H1 (cell line): ENCODE data around the gene COL4A1. TPM values are rescaled to one million over a fixed set of nuclear protein-coding genes. Genes with fewer than 3 reads are reported as not detected.
A peak's percentile ranks its signal among the peaks of the same experiment; 100 is the strongest.

Experiments used
- CTCF ChIA-PET: fragments of 300-600 bp; sonication (Branson Sonifier 250); formaldehyde crosslinking; loops from one replicate; lab custom pipeline; 2021; ENCODE audit not compliant: partially characterized antibody; lab: Charles Lee
- POLR2A ChIA-PET: fragments of 300-600 bp; sonication (Branson Sonifier 250); formaldehyde crosslinking; loops from one replicate; lab custom pipeline; 2021; ENCODE audit warnings: inconsistent platforms; ENCODE audit not compliant: partially characterized antibody; lab: Charles Lee
- DNase-seq, 2 experiments: peaks; one replicate each; pipeline versions ENCODE4 v3.0.0 to v3.0.0-alpha.2; 2010 to 2022; ENCODE audit warnings: low spot score in 2 of 2, low read depth in 1 of 2, mixed read lengths in 1 of 2
- FAIRE-seq: peaks from 2 replicates; lab custom pipeline; 2011; peaks lifted over from hg19 to GRCh38; lab: Jason Lieb, UNC
- H2AFZ ChIP-seq: 2 replicates; pipeline ENCODE4 v1.8.1; 2012; ENCODE audit warnings: low read length, inconsistent platforms
- H2AK5ac ChIP-seq: 2 replicates; pipeline ENCODE4 v1.6.1; 2013; ENCODE audit warnings: low read depth, low read length
- H2BK120ac ChIP-seq: replicated peaks from 2 replicates; pipeline ENCODE3; 2013; ENCODE audit warnings: low read depth, low read length, inconsistent platforms
- H2BK12ac ChIP-seq: 2 replicates; pipeline ENCODE4 v1.6.1; 2013; ENCODE audit warnings: low read depth, low read length
- H2BK15ac ChIP-seq: 2 replicates; pipeline ENCODE4 v1.6.1; 2013; ENCODE audit warnings: low read length
- H2BK20ac ChIP-seq: 2 replicates; pipeline ENCODE4 v1.6.1; 2013; ENCODE audit warnings: low read length
- H2BK5ac ChIP-seq: 2 replicates; pipeline ENCODE4 v1.6.1; 2013; ENCODE audit warnings: low read depth, low read length
- H3K14ac ChIP-seq: 2 replicates; pipeline ENCODE4 v1.6.1; 2013; ENCODE audit warnings: inconsistent platforms; ENCODE audit not compliant: insufficient read length
- H3K18ac ChIP-seq: 2 replicates; pipeline ENCODE4 v1.6.1; 2013; ENCODE audit warnings: low read length; ENCODE audit errors: extremely low read depth
- H3K23ac ChIP-seq: 2 replicates; pipeline ENCODE4 v1.6.1; 2013; ENCODE audit warnings: inconsistent platforms; ENCODE audit not compliant: insufficient read length
- H3K23me2 ChIP-seq: 2 replicates; pipeline ENCODE4 v1.6.1; 2013; ENCODE audit warnings: low read depth, low read length
- H3K27ac ChIP-seq: 2 replicates; pipeline ENCODE4 v1.6.1; 2011; ENCODE audit warnings: low read depth, low read length, inconsistent platforms
- H3K27me3 ChIP-seq, 4 experiments: replicated peaks in 1 of 4; 1 replicate in 1 of 4; 2 replicates in 3 of 4; pipeline versions ENCODE4 v1.6.1 to v1.8.1; 2011 to 2013; ENCODE audit warnings: low read length in 3 of 4, mild to moderate bottlenecking in 3 of 4, inconsistent platforms in 2 of 4, mixed read lengths in 2 of 4, moderate library complexity in 1 of 4; ENCODE audit not compliant: control insufficient read depth in 3 of 4, insufficient read depth in 3 of 4; ENCODE audit errors: extremely low read depth in 1 of 4
- H3K36me3 ChIP-seq, 4 experiments: 2 replicates each; pipeline versions ENCODE4 v1.6.1 to v1.8.1; 2011 to 2013; ENCODE audit warnings: mild to moderate bottlenecking in 4 of 4, low read length in 3 of 4, moderate library complexity in 2 of 4, control low read depth in 1 of 4, inconsistent platforms in 1 of 4; ENCODE audit not compliant: insufficient read depth in 4 of 4, control insufficient read depth in 2 of 4
- H3K4ac ChIP-seq: replicated peaks from 2 replicates; pipeline ENCODE3; 2013; ENCODE audit warnings: low read length, low read depth, mixed read lengths, inconsistent platforms; ENCODE audit not compliant: insufficient read length
- H3K4me1 ChIP-seq, 4 experiments: replicated peaks in 1 of 4; 1 replicate in 1 of 4; 2 replicates in 3 of 4; pipeline versions ENCODE4 v1.6.1 to v1.8.1; 2011 to 2013; ENCODE audit warnings: low read length in 3 of 4, inconsistent platforms in 2 of 4, mixed read lengths in 1 of 4; ENCODE audit not compliant: insufficient read depth in 4 of 4, control insufficient read depth in 3 of 4
- H3K4me2 ChIP-seq, 2 experiments: 2 replicates each; pipeline versions ENCODE4 v1.6.1 to v1.8.1; 2011 to 2013; ENCODE audit warnings: low read depth in 2 of 2, low read length in 2 of 2, control low read depth in 1 of 2, inconsistent platforms in 1 of 2, mild to moderate bottlenecking in 1 of 2; ENCODE audit not compliant: insufficient read depth in 1 of 2
- H3K4me3 ChIP-seq, 4 experiments: fragments of 200-600, 300-600 bp in 1 of 4; sonication (generic), shearing (Covaris generic), sonication (Bioruptor Twin) in 1 of 4; 2 replicates each; pipeline versions ENCODE4 v1.5.1 to v1.8.1; 2011 to 2016; ENCODE audit warnings: low read length in 4 of 4, low read depth in 3 of 4, control low read depth in 2 of 4, inconsistent platforms in 2 of 4, mild to moderate bottlenecking in 2 of 4, mixed read lengths in 1 of 4, moderate library complexity in 1 of 4; ENCODE audit not compliant: insufficient read depth in 2 of 4; ENCODE audit errors: extremely low read depth in 1 of 4
- H3K56ac ChIP-seq: replicated peaks from 2 replicates; pipeline ENCODE3; 2013; ENCODE audit warnings: low read depth, mild to moderate bottlenecking, mixed read lengths, low read length, inconsistent platforms; ENCODE audit not compliant: insufficient read length
- H3K79me1 ChIP-seq: 2 replicates; pipeline ENCODE4 v1.6.1; 2013; ENCODE audit warnings: low read depth, low read length, control low read depth
- H3K79me2 ChIP-seq, 2 experiments: 2 replicates each; pipeline versions ENCODE4 v1.6.1 to v1.8.1; 2012 to 2013; ENCODE audit warnings: low read length in 2 of 2, mild to moderate bottlenecking in 2 of 2, inconsistent platforms in 1 of 2; ENCODE audit not compliant: insufficient read depth in 2 of 2, control insufficient read depth in 1 of 2
- H3K9ac ChIP-seq, 4 experiments: replicated peaks in 1 of 4; 1 replicate in 1 of 4; 2 replicates in 3 of 4; pipeline versions ENCODE4 v1.6.1 to v1.8.1; 2011 to 2013; ENCODE audit warnings: low read depth in 3 of 4, low read length in 3 of 4, control low read depth in 2 of 4, mild to moderate bottlenecking in 2 of 4, moderate library complexity in 2 of 4, inconsistent platforms in 1 of 4; ENCODE audit errors: extremely low read depth in 1 of 4
- H3K9me3 ChIP-seq, 2 experiments: 2 replicates each; pipeline versions ENCODE4 v1.6.1 to v1.8.1; 2012 to 2013; ENCODE audit warnings: mild to moderate bottlenecking in 2 of 2, moderate library complexity in 2 of 2, control low read depth in 1 of 2, inconsistent platforms in 1 of 2, low read depth in 1 of 2, low read length in 1 of 2, mixed read lengths in 1 of 2; ENCODE audit not compliant: insufficient read depth in 2 of 2
- H4K20me1 ChIP-seq, 2 experiments: replicated peaks in 1 of 2; 2 replicates each; pipeline versions ENCODE3 to v1.8.1; 2011 to 2013; ENCODE audit warnings: inconsistent platforms in 2 of 2, low read length in 2 of 2, mild to moderate bottlenecking in 1 of 2; ENCODE audit not compliant: insufficient read depth in 2 of 2, control insufficient read depth in 1 of 2
- H4K5ac ChIP-seq: 2 replicates; pipeline ENCODE4 v1.6.1; 2013; ENCODE audit warnings: low read length, low read depth, mixed read lengths, inconsistent platforms; ENCODE audit not compliant: insufficient read length
- H4K8ac ChIP-seq: 2 replicates; pipeline ENCODE4 v1.8.0; 2013; ENCODE audit warnings: mild to moderate bottlenecking, moderate library complexity, low read length, inconsistent platforms; ENCODE audit not compliant: insufficient read depth; ENCODE audit errors: extremely low read depth
- H4K91ac ChIP-seq: replicated peaks from 2 replicates; pipeline ENCODE3; 2013; ENCODE audit warnings: low read length, mixed read lengths, inconsistent platforms; ENCODE audit not compliant: insufficient read length
- GTF2F1 ChIP-seq: IDR thresholded peaks from 2 replicates; pipeline ENCODE4 v1.6.1; 2012; ENCODE audit warnings: low read depth, low read length, improper control_type of control experiment, borderline replicate concordance
- HDAC2 ChIP-seq, 2 experiments: fragments of 300-600 bp in 1 of 2; sonication (generic) in 1 of 2; IDR thresholded peaks; 2 replicates each; pipeline ENCODE4 v1.6.1; 2011 to 2012; ENCODE audit warnings: low read depth in 2 of 2, low read length in 2 of 2, mild to moderate bottlenecking in 2 of 2, moderate library complexity in 2 of 2, borderline replicate concordance in 1 of 2, inconsistent platforms in 1 of 2
- HDAC6 ChIP-seq: IDR thresholded peaks from one replicate; pipeline ENCODE4 v1.7.1; 2012; ENCODE audit warnings: low read depth, mild to moderate bottlenecking, inconsistent platforms, low read length, moderate library complexity
- JUN ChIP-seq: IDR thresholded peaks from 2 replicates; pipeline ENCODE4 v1.6.1; 2011; ENCODE audit warnings: low read depth, mild to moderate bottlenecking, improper control_type of control experiment, low read length
- JUND ChIP-seq: IDR thresholded peaks from 2 replicates; pipeline ENCODE4 v1.6.1; 2011; ENCODE audit warnings: mild to moderate bottlenecking, improper control_type of control experiment, low read length
- POLR2AphosphoS5 ChIP-seq: IDR thresholded peaks from 2 replicates; pipeline ENCODE4 v1.6.1; 2011; ENCODE audit warnings: low read depth, low read length
- RBBP5 ChIP-seq: IDR thresholded peaks from 2 replicates; pipeline ENCODE4 v1.7.1; 2012; ENCODE audit warnings: low read depth, mild to moderate bottlenecking, inconsistent platforms, low read length, moderate library complexity, borderline replicate concordance
- SIRT6 ChIP-seq: IDR thresholded peaks from one replicate; pipeline ENCODE4 v1.7.1; 2012; ENCODE audit warnings: low read length, inconsistent platforms
- WGBS, 2 experiments: shearing (Covaris generic) in 1 of 2; methylation state at CpG; one replicate each; pipeline versions ENCODE4 v1.1.6 to v1.1.7; 2013 to 2015; ENCODE audit warnings: low lambda C conversion rate in 2 of 2, mixed read lengths in 2 of 2, inconsistent platforms in 1 of 2, low coverage in 1 of 2, missing lambda C conversion rate in 1 of 2; ENCODE audit not compliant: insufficient replicate concordance in 2 of 2, insufficient coverage in 1 of 2, insufficient read length in 1 of 2; ENCODE audit errors: extremely low coverage in 1 of 2, missing lambda C conversion rate in 1 of 2; 5-methylcytosine and 5-hydroxymethylcytosine counted together
- polyA plus RNA-seq, 7 experiments: library from polyadenylated mRNA; depleted of rRNA in 3 of 7; stranded (reverse) in 5 of 7; unstranded in 2 of 7; fragments of >200 nt in 5 of 7; fragments of 200-250 nt in 2 of 7; gene quantifications; 1 replicate in 5 of 7; 2 replicates in 1 of 7; 4 replicates in 1 of 7; pipeline versions ENCODE4 v1.2.1 to v1.2.3, GENCODE V29; 2011 to 2013; ENCODE audit warnings: missing spikeins in 2 of 7, mixed read lengths in 2 of 7
- total RNA-seq: library from RNA; stranded (reverse); fragmentation: NEBNext Ultra II Directional; extraction: Animal tissue kit (Norgen Biotek cat#: 25700); gene quantifications from 2 replicates; pipeline ENCODE4 v1.2.1, GENCODE V29; 2021
- TF ChIP-seq, protein P1 (sequence below): IDR thresholded peaks from 2 replicates; pipeline ENCODE4 v1.6.1; 2011; ENCODE audit warnings: low read depth, mild to moderate bottlenecking, low read length; ENCODE audit not compliant: insufficient read depth
- TF ChIP-seq, protein P2 (sequence below), 3 experiments: IDR thresholded peaks; 1 replicate in 2 of 3; 2 replicates in 1 of 3; pipeline versions ENCODE4 v1.5.1 to v1.6.1; 2011; ENCODE audit warnings: low read length in 3 of 3, mild to moderate bottlenecking in 3 of 3, inconsistent platforms in 2 of 3, low read depth in 1 of 3, moderate library complexity in 1 of 3; ENCODE audit not compliant: insufficient read depth in 1 of 3; ENCODE audit errors: control extremely low read depth in 1 of 3

COL4A1 gene
- total and polyA plus RNA-seq, 2 of the 8 experiments (the other 6 are each of a cell fraction or from before 2014, with no cell fraction given): 30.7 to 82.0 TPM

DNA sequence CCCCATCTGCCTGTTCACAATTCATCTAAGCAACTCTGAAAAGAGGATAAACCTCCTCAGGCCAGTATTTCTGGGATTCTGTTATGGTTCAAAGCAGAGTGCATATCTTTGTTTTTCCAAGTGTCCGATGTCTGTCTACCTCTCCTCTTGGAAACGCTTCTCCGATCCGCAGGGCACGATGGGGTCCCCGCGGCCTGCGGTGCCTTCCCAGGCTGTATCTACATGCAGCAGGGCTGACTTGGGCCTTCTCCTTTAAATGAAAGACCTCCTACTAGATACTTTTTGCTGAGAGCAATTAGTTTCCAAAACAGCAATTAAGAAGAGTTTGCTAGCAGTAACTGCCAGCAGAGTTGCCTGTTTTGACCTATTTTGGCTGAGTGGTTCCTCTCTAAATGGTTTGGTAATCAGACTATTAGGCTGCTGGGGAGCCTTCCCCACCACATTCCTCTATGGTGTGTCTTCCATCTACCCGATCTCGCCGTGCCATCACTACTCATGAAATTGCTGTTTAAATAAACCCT is 23.6 kb upstream of the COL4A1 start:
- Histone ChIP-seq H3K56ac (no peak overlapping the region), H3K4me1 (peaks cover 8 to 17% (median 11%) of the 10 kb centered on the region in 4 experiments), H3K36me3 (no peaks in the 10 kb centered on the region; a peak in 1 of 8 replicates), H4K20me1 (peaks cover 0 to 2% of the 10 kb centered on the region in 2 experiments), H3K14ac (no peak overlapping the region), H3K23me2 (no peaks in the 10 kb centered on the region), H4K8ac (no peak overlapping the region), H4K91ac (no peak overlapping the region), H3K4me3 (no peak overlapping the region), H4K5ac (no peak overlapping the region), H3K9ac (no peak overlapping the region), H3K27ac (no peak overlapping the region), H3K4me2 (no peak overlapping the region), H2AFZ (no peak overlapping the region), H3K18ac (no peak overlapping the region), H2BK120ac (no peak overlapping the region), H2AK5ac (0 out of 2 replicates have a peak overlapping the region, but pooled peaks have one; percentile 18), H3K79me2 (no peaks in the 10 kb centered on the region), H2BK15ac (no peak overlapping the region), H2BK20ac (no peak overlapping the region), H3K79me1 (0 out of 2 replicates have a peak, but pooled peaks cover 3% of the 10 kb centered on the region), H3K23ac (no peak overlapping the region), H3K9me3 (no peaks in the 10 kb centered on the region), H2BK5ac (no peak overlapping the region), H3K27me3 (no peaks in the 10 kb centered on the region), H3K4ac (no peak overlapping the region), H2BK12ac (no peak overlapping the region)
- CTCF ChIA-PET: interaction anchor here (0.8 kb wide), 1 partner anchor 32 kb away, joined by 3 read pairs; no protein-coding TSS in a partner anchor
- FAIRE-seq (no peak), DNase-seq (no peak)
- 94% methylated on average over 11 of the region's 11 CpGs; no CpG with 5 or more reads in 1 of the 2 experiments for WGBS, 2 experiments
- POLR2A ChIA-PET: interaction anchor here (0.9 to 1.6 kb wide), 2 partner anchors 22 to 77 kb away, joined by 3 to 4 read pairs; no protein-coding TSS in a partner anchor
- TF ChIP-seq JUND: no peak
- TF ChIP-seq, protein P1, sequence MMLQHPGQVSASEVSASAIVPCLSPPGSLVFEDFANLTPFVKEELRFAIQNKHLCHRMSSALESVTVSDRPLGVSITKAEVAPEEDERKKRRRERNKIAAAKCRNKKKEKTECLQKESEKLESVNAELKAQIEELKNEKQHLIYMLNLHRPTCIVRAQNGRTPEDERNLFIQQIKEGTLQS: no peak
- no peak for TF ChIP-seq JUN
- TF ChIP-seq SIRT6: no peak
- no peak for TF ChIP-seq HDAC6
- no peak for TF ChIP-seq GTF2F1
- TF ChIP-seq RBBP5: no peak
- TF ChIP-seq POLR2AphosphoS5: no peak
- TF ChIP-seq, protein P2, sequence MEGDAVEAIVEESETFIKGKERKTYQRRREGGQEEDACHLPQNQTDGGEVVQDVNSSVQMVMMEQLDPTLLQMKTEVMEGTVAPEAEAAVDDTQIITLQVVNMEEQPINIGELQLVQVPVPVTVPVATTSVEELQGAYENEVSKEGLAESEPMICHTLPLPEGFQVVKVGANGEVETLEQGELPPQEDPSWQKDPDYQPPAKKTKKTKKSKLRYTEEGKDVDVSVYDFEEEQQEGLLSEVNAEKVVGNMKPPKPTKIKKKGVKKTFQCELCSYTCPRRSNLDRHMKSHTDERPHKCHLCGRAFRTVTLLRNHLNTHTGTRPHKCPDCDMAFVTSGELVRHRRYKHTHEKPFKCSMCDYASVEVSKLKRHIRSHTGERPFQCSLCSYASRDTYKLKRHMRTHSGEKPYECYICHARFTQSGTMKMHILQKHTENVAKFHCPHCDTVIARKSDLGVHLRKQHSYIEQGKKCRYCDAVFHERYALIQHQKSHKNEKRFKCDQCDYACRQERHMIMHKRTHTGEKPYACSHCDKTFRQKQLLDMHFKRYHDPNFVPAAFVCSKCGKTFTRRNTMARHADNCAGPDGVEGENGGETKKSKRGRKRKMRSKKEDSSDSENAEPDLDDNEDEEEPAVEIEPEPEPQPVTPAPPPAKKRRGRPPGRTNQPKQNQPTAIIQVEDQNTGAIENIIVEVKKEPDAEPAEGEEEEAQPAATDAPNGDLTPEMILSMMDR (IDR thresholded peaks at IDR 0.05; ENCODE audit: control extremely low read depth in 1 of 3, insufficient read depth in 1 of 3, low read depth in 1 of 3, low read length in 3 of 3): no peak
- no peak for TF ChIP-seq HDAC2 (IDR thresholded peaks at IDR 0.05; ENCODE audit: borderline replicate concordance in 1 of 2, low read depth in 2 of 2, low read length in 2 of 2)
